Liver (tissue), 9 donors: Measurements from ENCODE around the gene ZNF669. TPM values are rescaled to one million over a fixed set of nuclear protein-coding genes. Genes with fewer than 3 reads are reported as not detected.

ENCODE experiments used
- DNase-seq: peaks from one replicate; pipeline ENCODE4 v3.0.0-alpha.2; 2017; ENCODE audit warnings: low spot score
- H3K27ac ChIP-seq, 2 donors: one replicate each; pipeline ENCODE4 v1.7.0; 2013; ENCODE audit warnings: inconsistent platforms in 2 of 2, low read length in 2 of 2, control low read depth in 1 of 2, low read depth in 1 of 2, mild to moderate bottlenecking in 1 of 2
- H3K27me3 ChIP-seq, 4 donors: one replicate each; pipeline versions ENCODE4 v1.6.1 to v1.7.0; 2013; ENCODE audit warnings: low read length in 3 of 4, inconsistent platforms in 1 of 4, mild to moderate bottlenecking in 1 of 4, moderate library complexity in 1 of 4; ENCODE audit not compliant: control insufficient read depth in 4 of 4, insufficient read depth in 4 of 4
- H3K36me3 ChIP-seq, 4 donors: one replicate each; pipeline versions ENCODE4 v1.6.1 to v1.7.0; 2013; ENCODE audit warnings: low read length in 3 of 4, mild to moderate bottlenecking in 3 of 4, low read depth in 1 of 4, moderate library complexity in 1 of 4; ENCODE audit not compliant: control insufficient read depth in 4 of 4, insufficient read depth in 3 of 4
- H3K4me1 ChIP-seq, 4 donors: one replicate each; pipeline versions ENCODE4 v1.6.1 to v1.7.0; 2013; ENCODE audit warnings: low read length in 3 of 4, mild to moderate bottlenecking in 3 of 4, moderate library complexity in 1 of 4; ENCODE audit not compliant: control insufficient read depth in 4 of 4, insufficient read depth in 4 of 4
- H3K4me3 ChIP-seq, 3 donors: one replicate each; pipeline versions ENCODE4 v1.6.1 to v1.7.0; 2013; ENCODE audit warnings: low read length in 3 of 3, control low read depth in 1 of 3, low read depth in 1 of 3, mild to moderate bottlenecking in 1 of 3
- H3K9ac ChIP-seq, 2 donors: one replicate each; pipeline ENCODE4 v1.7.0; 2013; ENCODE audit warnings: low read length in 2 of 2, mild to moderate bottlenecking in 2 of 2, moderate library complexity in 2 of 2, control low read depth in 1 of 2, low read depth in 1 of 2
- H3K9me3 ChIP-seq, 4 donors: one replicate each; pipeline versions ENCODE4 v1.6.1 to v1.7.0; 2013; ENCODE audit warnings: low read length in 3 of 4; ENCODE audit not compliant: control insufficient read depth in 4 of 4
- ATF3 ChIP-seq: IDR thresholded peaks from 2 replicates; pipeline ENCODE4 v1.6.1; 2016; ENCODE audit warnings: antibody characterized with exemption
- CTCF ChIP-seq: fragments of 150-350 bp; IDR thresholded peaks from 2 replicates; pipeline ENCODE4 v1.5.1; 2017; ENCODE audit warnings: improper control_type of control experiment, low read depth, low read length; ENCODE audit not compliant: missing input control
- EGR1 ChIP-seq, 2 donors: IDR thresholded peaks; 2 replicates each; pipeline ENCODE4 v1.6.1; 2016 to 2018; ENCODE audit warnings: antibody characterized with exemption in 2 of 2, low read depth in 2 of 2
- FOXA1 ChIP-seq: IDR thresholded peaks from 2 replicates; pipeline ENCODE4 v1.6.1; 2016; ENCODE audit warnings: antibody characterized with exemption
- HNF4G ChIP-seq: IDR thresholded peaks from 2 replicates; pipeline ENCODE4 v1.6.1; 2016; ENCODE audit warnings: antibody characterized with exemption
- JUND ChIP-seq, 2 donors: IDR thresholded peaks; 2 replicates each; pipeline ENCODE4 v1.6.1; 2016; ENCODE audit warnings: antibody characterized with exemption in 2 of 2
- MAX ChIP-seq: IDR thresholded peaks from 2 replicates; pipeline ENCODE4 v1.6.1; 2016; ENCODE audit warnings: antibody characterized with exemption
- NR2F2 ChIP-seq: IDR thresholded peaks from 2 replicates; pipeline ENCODE4 v1.6.1; 2016; ENCODE audit warnings: antibody characterized with exemption
- RAD21 ChIP-seq, 2 donors: IDR thresholded peaks; 2 replicates each; pipeline ENCODE4 v1.6.1; 2016; ENCODE audit warnings: antibody characterized with exemption in 2 of 2, mild to moderate bottlenecking in 2 of 2
- REST ChIP-seq: IDR thresholded peaks from 2 replicates; pipeline ENCODE4 v1.6.1; 2016; ENCODE audit warnings: antibody characterized with exemption, mild to moderate bottlenecking
- RXRA ChIP-seq, 2 donors: IDR thresholded peaks; 2 replicates each; pipeline ENCODE4 v1.6.1; 2017 to 2018; ENCODE audit warnings: antibody characterized with exemption in 2 of 2, mild to moderate bottlenecking in 1 of 2
- TAF1 ChIP-seq: conservative IDR thresholded peaks from 2 replicates; pipeline ENCODE4 v1.6.1; 2016; ENCODE audit warnings: antibody characterized with exemption, mild to moderate bottlenecking
- YY1 ChIP-seq: IDR thresholded peaks from 2 replicates; pipeline ENCODE4 v1.6.1; 2016; ENCODE audit warnings: antibody characterized with exemption, mild to moderate bottlenecking
- ZBTB33 ChIP-seq: IDR thresholded peaks from 2 replicates; pipeline ENCODE4 v1.6.1; 2016; ENCODE audit warnings: antibody characterized with exemption
- WGBS: extraction: QIAGEN DNeasy Blood & Tissue Kit; methylation state at CpG from one replicate; pipeline ENCODE4 v1.1.7; 2013; 5-methylcytosine and 5-hydroxymethylcytosine counted together
- polyA plus RNA-seq, 2 donors: library from polyadenylated mRNA; stranded (reverse) in 1 of 2; unstranded in 1 of 2; fragments of 200-250 nt in 1 of 2; fragments of >200 nt in 1 of 2; fragmentation: Nextera tagmentation in 1 of 2; extraction: Ambion mirVana in 1 of 2; gene quantifications; one replicate each; pipeline versions ENCODE4 v1.2.1 to v1.2.3, GENCODE V29; 2013 to 2015
- total RNA-seq, 2 donors: library from RNA; depleted of rRNA; stranded (reverse); fragments of >200 nt; gene quantifications; one replicate each; pipeline ENCODE4 v1.2.3, GENCODE V29; 2014
- donor health status: healthy.
- donor health status: healthy.
- donor health status: healthy.
- donor health status: healthy.
- donor health status: healthy.

ZNF669 gene
- total and polyA plus RNA-seq, 4 donors = 1.2 to 4.2 (median 2.2) TPM

GRCh38 chr1:247085310-247085709, 18.8 kb downstream of the ZNF669 start:
- WGBS = 90% methylated on average over 8 of the region's 8 CpGs
- no peak for DNase-seq
- H3K27me3 ChIP-seq = no peaks in the 10 kb centered on the region
- peaks cover 0 to 3% (median under 1%) of the 10 kb centered on the region in 4 donors for H3K9me3 ChIP-seq
- H3K27ac ChIP-seq = no peak overlapping the region
- TF ChIP-seq JUND (IDR thresholded peaks at IDR 0.05) = no peak
- TF ChIP-seq NR2F2 = no peak
- no peak for TF ChIP-seq HNF4G
- no peak for TF ChIP-seq FOXA1
- no peak for TF ChIP-seq MAX
- TF ChIP-seq REST = no peak
- TF ChIP-seq RAD21 (IDR thresholded peaks at IDR 0.05) = no peak
- no peak for TF ChIP-seq ATF3
- TF ChIP-seq TAF1 = no peak
- no peak for TF ChIP-seq EGR1 (IDR thresholded peaks at IDR 0.05; ENCODE audit: low read depth in 2 of 2)
- TF ChIP-seq CTCF = no peak
- no peak for TF ChIP-seq YY1
- no peak for TF ChIP-seq RXRA (IDR thresholded peaks at IDR 0.05)
- no peak overlapping the region for H3K4me3 ChIP-seq
- no peaks in the 10 kb centered on the region for H3K4me1 ChIP-seq
- H3K9ac ChIP-seq = no peak overlapping the region
- H3K36me3 ChIP-seq = no peaks in the 10 kb centered on the region

GRCh38 chr1:247084771-247085170, 19.4 kb downstream of the ZNF669 start:
- H3K4me3 ChIP-seq = no peak overlapping the region
- H3K4me1 ChIP-seq = no peaks in the 10 kb centered on the region
- no peak overlapping the region for H3K9ac ChIP-seq
- 92% methylated on average over 8 of the region's 8 CpGs for WGBS
- no peak for TF ChIP-seq CTCF
- TF ChIP-seq YY1 = no peak
- TF ChIP-seq FOXA1 = no peak
- TF ChIP-seq ZBTB33 = no peak
- TF ChIP-seq RAD21 (IDR thresholded peaks at IDR 0.05) = no peak
- no peak for TF ChIP-seq JUND (IDR thresholded peaks at IDR 0.05)
- no peak for TF ChIP-seq REST
- TF ChIP-seq HNF4G = no peak
- peaks cover 0 to 3% (median under 1%) of the 10 kb centered on the region in 4 donors for H3K9me3 ChIP-seq
- no peak overlapping the region for H3K27ac ChIP-seq
- no peaks in the 10 kb centered on the region for H3K27me3 ChIP-seq
- no peaks in the 10 kb centered on the region for H3K36me3 ChIP-seq
- DNase-seq = no peak
